ENCODE results near the gene YTHDC2. TPM values are rescaled to one million over a fixed set of nuclear protein-coding genes. Genes with fewer than 3 reads are reported as not detected.

The YTHDC2 gene
- total RNA-seq, 1 donor, result 32.6 TPM

- no peak for TF ChIP-seq CTCF (IDR thresholded peaks at IDR 0.05; ENCODE audit: extremely low read depth, low read depth, low read length)
- H3K27ac ChIP-seq (ENCODE audit: low read depth, low read length), result no peak overlapping the region
- H3K4me3 ChIP-seq (ENCODE audit: insufficient read depth, low read length), result no peak overlapping the region
- no peaks in the 10 kb centered on the region for H3K36me3 ChIP-seq (ENCODE audit: insufficient read depth, low read length)
- H2AFZ ChIP-seq (ENCODE audit: low read length), result no peak overlapping the region
- no peaks in the 10 kb centered on the region for H3K9me3 ChIP-seq (ENCODE audit: low read depth, low read length)
- H3K4me2 ChIP-seq (ENCODE audit: insufficient read depth, low read length), result no peak overlapping the region
- H3K27me3 ChIP-seq (ENCODE audit: insufficient read depth, low read length), result no peaks in the 10 kb centered on the region
- peaks cover 8% of the 10 kb centered on the region for H3K4me1 ChIP-seq (ENCODE audit: insufficient read depth, low read length)
- peaks cover 4% of the 10 kb centered on the region for H4K20me1 ChIP-seq (ENCODE audit: insufficient read depth, low read length)
- H3K79me2 ChIP-seq (ENCODE audit: insufficient read depth, low read length), result peaks cover 44% of the 10 kb centered on the region
- DNase-seq (ENCODE audit: insufficient read length, low spot score, missing footprints), result no peak
Measured at GRCh38 chr5:113523168-113523567, 9.7 kb downstream of the YTHDC2 start.

GRCh38 chr5:113524927-113525326 lies 11.4 kb downstream of the YTHDC2 start:
- peaks cover 4% of the 10 kb centered on the region for H4K20me1 ChIP-seq (ENCODE audit: insufficient read depth, low read length)
- H3K27me3 ChIP-seq (ENCODE audit: insufficient read depth, low read length), result no peaks in the 10 kb centered on the region
- DNase-seq (ENCODE audit: insufficient read length, low spot score, missing footprints), result no peak
- peak overlapping the region; percentile 4 for H3K27ac ChIP-seq (ENCODE audit: low read depth, low read length)
- peaks cover 6% of the 10 kb centered on the region for H3K4me1 ChIP-seq (ENCODE audit: insufficient read depth, low read length)
- no peaks in the 10 kb centered on the region for H3K36me3 ChIP-seq (ENCODE audit: insufficient read depth, low read length)
- no peak overlapping the region for H3K4me3 ChIP-seq (ENCODE audit: insufficient read depth, low read length)
- TF ChIP-seq CTCF (IDR thresholded peaks at IDR 0.05; ENCODE audit: extremely low read depth, low read depth, low read length), result no peak
- no peaks in the 10 kb centered on the region for H3K9me3 ChIP-seq (ENCODE audit: low read depth, low read length)
- H3K79me2 ChIP-seq (ENCODE audit: insufficient read depth, low read length), result peaks cover 33% of the 10 kb centered on the region
- no peak overlapping the region for H2AFZ ChIP-seq (ENCODE audit: low read length)
- peak overlapping the region; percentile 3 for H3K4me2 ChIP-seq (ENCODE audit: insufficient read depth, low read length)

GRCh38 chr5:113526421-113526820 lies 12.9 kb downstream of the YTHDC2 start:
- Histone ChIP-seq H3K79me2 (ENCODE audit: insufficient read depth, low read length) (peaks cover 26% of the 10 kb centered on the region), H3K4me3 (ENCODE audit: insufficient read depth, low read length) (no peak overlapping the region), H2AFZ (ENCODE audit: low read length) (no peak overlapping the region), H4K20me1 (ENCODE audit: insufficient read depth, low read length) (no peaks in the 10 kb centered on the region), H3K27me3 (ENCODE audit: insufficient read depth, low read length) (no peaks in the 10 kb centered on the region), H3K36me3 (ENCODE audit: insufficient read depth, low read length) (no peaks in the 10 kb centered on the region), H3K4me1 (ENCODE audit: insufficient read depth, low read length) (peaks cover 3% of the 10 kb centered on the region), H3K27ac (ENCODE audit: low read depth, low read length) (peak overlapping the region; percentile 44), H3K4me2 (ENCODE audit: insufficient read depth, low read length) (peak overlapping the region; percentile 36), H3K9me3 (ENCODE audit: low read depth, low read length) (no peaks in the 10 kb centered on the region)
- no peak for DNase-seq (ENCODE audit: insufficient read length, low spot score, missing footprints)
- TF ChIP-seq CTCF (IDR thresholded peaks at IDR 0.05; ENCODE audit: extremely low read depth, low read depth, low read length), result no peak

- TF ChIP-seq CTCF (IDR thresholded peaks at IDR 0.05; ENCODE audit: extremely low read depth, low read depth, low read length), result no peak
- H3K27me3 ChIP-seq (ENCODE audit: insufficient read depth, low read length), result no peaks in the 10 kb centered on the region
- no peaks in the 10 kb centered on the region for H4K20me1 ChIP-seq (ENCODE audit: insufficient read depth, low read length)
- peaks cover 14% of the 10 kb centered on the region for H3K79me2 ChIP-seq (ENCODE audit: insufficient read depth, low read length)
- H3K27ac ChIP-seq (ENCODE audit: low read depth, low read length), result peak overlapping the region; percentile 15
- peaks cover 3% of the 10 kb centered on the region for H3K4me1 ChIP-seq (ENCODE audit: insufficient read depth, low read length)
- H3K4me3 ChIP-seq (ENCODE audit: insufficient read depth, low read length), result no peak overlapping the region
- DNase-seq (ENCODE audit: insufficient read length, low spot score, missing footprints), result no peak
- no peak overlapping the region for H2AFZ ChIP-seq (ENCODE audit: low read length)
- H3K36me3 ChIP-seq (ENCODE audit: insufficient read depth, low read length), result no peaks in the 10 kb centered on the region
- no peaks in the 10 kb centered on the region for H3K9me3 ChIP-seq (ENCODE audit: low read depth, low read length)
- H3K4me2 ChIP-seq (ENCODE audit: insufficient read depth, low read length), result no peak overlapping the region
Measured at GRCh38 chr5:113527746-113528145, 14.3 kb downstream of the YTHDC2 start.
